Measurements from ENCODE around the gene MAML3.

Gene MAML3

GRCh38 chr4:139916041-139916440 lies 237.9 kb downstream of the MAML3 start:
- H3K36me3 Mint-ChIP-seq (ENCODE audit: low read depth): no peaks in the 10 kb centered on the region
- peaks cover 24% of the 10 kb centered on the region for H3K27me3 Mint-ChIP-seq (ENCODE audit: low read depth)
- no peak overlapping the region for H3K4me3 Mint-ChIP-seq
- no peak overlapping the region for H3K27ac Mint-ChIP-seq
- no peaks in the 10 kb centered on the region for H3K9me3 Mint-ChIP-seq
- H3K4me1 Mint-ChIP-seq (ENCODE audit: low read depth): no peaks in the 10 kb centered on the region
- no peak for DNase-seq (ENCODE audit: low spot score)

- H3K4me3 Mint-ChIP-seq: no peak overlapping the region
- H3K27ac Mint-ChIP-seq: no peak overlapping the region
- DNase-seq (ENCODE audit: low spot score): no peak
- no peaks in the 10 kb centered on the region for H3K36me3 Mint-ChIP-seq (ENCODE audit: low read depth)
- no peaks in the 10 kb centered on the region for H3K9me3 Mint-ChIP-seq
- no peaks in the 10 kb centered on the region for H3K4me1 Mint-ChIP-seq (ENCODE audit: low read depth)
- peaks cover 27% of the 10 kb centered on the region for H3K27me3 Mint-ChIP-seq (ENCODE audit: low read depth)
Observed at GRCh38 chr4:139915037-139915436, 238.9 kb downstream of the MAML3 start.

- Mint-ChIP-seq H3K27me3 (ENCODE audit: low read depth) (peaks cover 21% of the 10 kb centered on the region), H3K9me3 (no peaks in the 10 kb centered on the region), H3K4me1 (ENCODE audit: low read depth) (no peaks in the 10 kb centered on the region), H3K27ac (no peak overlapping the region), H3K36me3 (ENCODE audit: low read depth) (no peaks in the 10 kb centered on the region), H3K4me3 (no peak overlapping the region)
- DNase-seq (ENCODE audit: low spot score): no peak
Observed at GRCh38 chr4:139913995-139914598, 239.9 kb downstream of the MAML3 start.

- Mint-ChIP-seq H3K4me3 (no peak overlapping the region), H3K27ac (no peak overlapping the region), H3K36me3 (ENCODE audit: low read depth) (no peaks in the 10 kb centered on the region), H3K27me3 (ENCODE audit: low read depth) (peaks cover 18% of the 10 kb centered on the region), H3K9me3 (no peaks in the 10 kb centered on the region), H3K4me1 (ENCODE audit: low read depth) (no peaks in the 10 kb centered on the region)
- no peak for DNase-seq (ENCODE audit: low spot score)
Observed at GRCh38 chr4:139913398-139913990, 240.5 kb downstream of the MAML3 start.

- no peak overlapping the region for H3K27ac Mint-ChIP-seq
- H3K9me3 Mint-ChIP-seq: no peaks in the 10 kb centered on the region
- H3K36me3 Mint-ChIP-seq (ENCODE audit: low read depth): no peaks in the 10 kb centered on the region
- no peak overlapping the region for H3K4me3 Mint-ChIP-seq
- H3K4me1 Mint-ChIP-seq (ENCODE audit: low read depth): no peaks in the 10 kb centered on the region
- peaks cover 19% of the 10 kb centered on the region for H3K27me3 Mint-ChIP-seq (ENCODE audit: low read depth)
- no peak for DNase-seq (ENCODE audit: low spot score)
Observed at GRCh38 chr4:139912445-139912844, 241.5 kb downstream of the MAML3 start.

GRCh38 chr4:139910106-139910505 lies 243.9 kb downstream of the MAML3 start:
- no peak for DNase-seq (ENCODE audit: low spot score)
- peaks cover 3% of the 10 kb centered on the region for H3K9me3 Mint-ChIP-seq
- H3K36me3 Mint-ChIP-seq (ENCODE audit: low read depth): no peaks in the 10 kb centered on the region
- H3K27ac Mint-ChIP-seq: no peak overlapping the region
- H3K4me1 Mint-ChIP-seq (ENCODE audit: low read depth): no peaks in the 10 kb centered on the region
- H3K4me3 Mint-ChIP-seq: no peak overlapping the region
- peaks cover 16% of the 10 kb centered on the region for H3K27me3 Mint-ChIP-seq (ENCODE audit: low read depth)

GRCh38 chr4:139908636-139909437 lies 245.1 kb downstream of the MAML3 start:
- Mint-ChIP-seq H3K4me3 (no peak overlapping the region), H3K27me3 (ENCODE audit: low read depth) (peaks cover 16% of the 10 kb centered on the region), H3K36me3 (ENCODE audit: low read depth) (no peaks in the 10 kb centered on the region), H3K9me3 (peaks cover 3% of the 10 kb centered on the region), H3K27ac (no peak overlapping the region), H3K4me1 (ENCODE audit: low read depth) (no peaks in the 10 kb centered on the region)
- no peak for DNase-seq (ENCODE audit: low spot score)

GRCh38 chr4:139907001-139907809 lies 246.8 kb downstream of the MAML3 start:
- Mint-ChIP-seq H3K36me3 (ENCODE audit: low read depth) (no peaks in the 10 kb centered on the region), H3K4me3 (no peak overlapping the region), H3K4me1 (ENCODE audit: low read depth) (no peaks in the 10 kb centered on the region), H3K9me3 (peaks cover 3% of the 10 kb centered on the region), H3K27ac (no peak overlapping the region), H3K27me3 (ENCODE audit: low read depth) (peaks cover 11% of the 10 kb centered on the region)
- DNase-seq (ENCODE audit: low spot score): no peak

GRCh38 chr4:139905489-139905888 lies 248.5 kb downstream of the MAML3 start:
- Mint-ChIP-seq H3K4me1 (ENCODE audit: low read depth) (peaks cover 6% of the 10 kb centered on the region), H3K36me3 (ENCODE audit: low read depth) (no peaks in the 10 kb centered on the region), H3K4me3 (no peak overlapping the region), H3K27ac (no peak overlapping the region), H3K9me3 (peaks cover 3% of the 10 kb centered on the region), H3K27me3 (ENCODE audit: low read depth) (peaks cover 8% of the 10 kb centered on the region)
- no peak for DNase-seq (ENCODE audit: low spot score)

- Mint-ChIP-seq H3K27ac (no peak overlapping the region), H3K9me3 (peaks cover 3% of the 10 kb centered on the region), H3K36me3 (ENCODE audit: low read depth) (no peaks in the 10 kb centered on the region), H3K4me3 (no peak overlapping the region), H3K4me1 (ENCODE audit: low read depth) (peaks cover 6% of the 10 kb centered on the region), H3K27me3 (ENCODE audit: low read depth) (peaks cover 7% of the 10 kb centered on the region)
- DNase-seq (ENCODE audit: low spot score): no peak
Observed at GRCh38 chr4:139904406-139904805, 249.6 kb downstream of the MAML3 start.

- DNase-seq (ENCODE audit: low spot score): no peak
- peaks cover 3% of the 10 kb centered on the region for H3K9me3 Mint-ChIP-seq
- peaks cover 7% of the 10 kb centered on the region for H3K27me3 Mint-ChIP-seq (ENCODE audit: low read depth)
Observed at GRCh38 chr4:139903845-139904244, 250.1 kb downstream of the MAML3 start.

GRCh38 chr4:139902321-139903320 lies 251.4 kb downstream of the MAML3 start:
- H3K36me3 Mint-ChIP-seq (ENCODE audit: low read depth): no peaks in the 10 kb centered on the region
- no peak overlapping the region for H3K4me3 Mint-ChIP-seq
- no peak overlapping the region for H3K27ac Mint-ChIP-seq
- peaks cover 3% of the 10 kb centered on the region for H3K9me3 Mint-ChIP-seq
- no peak for DNase-seq (ENCODE audit: low spot score)
- H3K27me3 Mint-ChIP-seq (ENCODE audit: low read depth): peaks cover 3% of the 10 kb centered on the region
- H3K4me1 Mint-ChIP-seq (ENCODE audit: low read depth): peaks cover 9% of the 10 kb centered on the region

More at GRCh38 chr4:139903845-139904244, 250.1 kb downstream of the MAML3 start:
- Mint-ChIP-seq H3K4me1 (ENCODE audit: low read depth) (peaks cover 6% of the 10 kb centered on the region), H3K36me3 (ENCODE audit: low read depth) (no peaks in the 10 kb centered on the region), H3K4me3 (no peak overlapping the region), H3K27ac (no peak overlapping the region)
